Measurements from ENCODE around the gene PTPRD. TPM values are rescaled to one million over a fixed set of nuclear protein-coding genes. Genes with fewer than 3 reads are reported as not detected.

Gene PTPRD
- total RNA-seq, 1 donor from 2014 or later = 6.9 TPM

DNA sequence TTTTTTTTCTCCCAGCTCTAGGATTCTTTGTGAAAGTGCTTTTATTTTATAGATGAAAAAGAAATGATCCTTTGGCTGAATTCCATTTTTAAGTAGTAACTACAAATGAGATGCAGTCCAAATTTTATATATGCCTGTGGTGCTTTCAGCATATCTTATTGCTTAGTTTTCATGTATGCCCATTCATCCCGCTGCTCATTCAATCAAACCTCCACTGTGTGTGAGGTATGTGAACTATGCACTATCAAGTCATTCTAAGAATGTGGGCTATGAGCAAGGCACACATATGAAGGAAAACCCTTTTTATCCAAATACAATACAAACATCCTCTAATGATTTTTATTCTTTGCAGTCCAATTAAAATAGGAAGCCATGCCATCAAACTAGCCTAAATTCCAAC is 1744.2 kb downstream of the PTPRD start:
- Histone ChIP-seq H3K27ac (no peak overlapping the region), H3K27me3 (no peaks in the 10 kb centered on the region), H3K4me1 (peaks cover 0 to 15% of the 10 kb centered on the region in 2 donors), H3K4me3 (no peak overlapping the region), H3K36me3 (no peaks in the 10 kb centered on the region), H3K9me3 (no peaks in the 10 kb centered on the region)
- intact Hi-C loops (cut with DNase I) = no loop called here
- DNase-seq (ENCODE audit: low spot score in 2 of 2) = no peak
- TF ChIP-seq, protein P1, sequence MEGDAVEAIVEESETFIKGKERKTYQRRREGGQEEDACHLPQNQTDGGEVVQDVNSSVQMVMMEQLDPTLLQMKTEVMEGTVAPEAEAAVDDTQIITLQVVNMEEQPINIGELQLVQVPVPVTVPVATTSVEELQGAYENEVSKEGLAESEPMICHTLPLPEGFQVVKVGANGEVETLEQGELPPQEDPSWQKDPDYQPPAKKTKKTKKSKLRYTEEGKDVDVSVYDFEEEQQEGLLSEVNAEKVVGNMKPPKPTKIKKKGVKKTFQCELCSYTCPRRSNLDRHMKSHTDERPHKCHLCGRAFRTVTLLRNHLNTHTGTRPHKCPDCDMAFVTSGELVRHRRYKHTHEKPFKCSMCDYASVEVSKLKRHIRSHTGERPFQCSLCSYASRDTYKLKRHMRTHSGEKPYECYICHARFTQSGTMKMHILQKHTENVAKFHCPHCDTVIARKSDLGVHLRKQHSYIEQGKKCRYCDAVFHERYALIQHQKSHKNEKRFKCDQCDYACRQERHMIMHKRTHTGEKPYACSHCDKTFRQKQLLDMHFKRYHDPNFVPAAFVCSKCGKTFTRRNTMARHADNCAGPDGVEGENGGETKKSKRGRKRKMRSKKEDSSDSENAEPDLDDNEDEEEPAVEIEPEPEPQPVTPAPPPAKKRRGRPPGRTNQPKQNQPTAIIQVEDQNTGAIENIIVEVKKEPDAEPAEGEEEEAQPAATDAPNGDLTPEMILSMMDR (IDR thresholded peaks at IDR 0.05) = no peak

DNA sequence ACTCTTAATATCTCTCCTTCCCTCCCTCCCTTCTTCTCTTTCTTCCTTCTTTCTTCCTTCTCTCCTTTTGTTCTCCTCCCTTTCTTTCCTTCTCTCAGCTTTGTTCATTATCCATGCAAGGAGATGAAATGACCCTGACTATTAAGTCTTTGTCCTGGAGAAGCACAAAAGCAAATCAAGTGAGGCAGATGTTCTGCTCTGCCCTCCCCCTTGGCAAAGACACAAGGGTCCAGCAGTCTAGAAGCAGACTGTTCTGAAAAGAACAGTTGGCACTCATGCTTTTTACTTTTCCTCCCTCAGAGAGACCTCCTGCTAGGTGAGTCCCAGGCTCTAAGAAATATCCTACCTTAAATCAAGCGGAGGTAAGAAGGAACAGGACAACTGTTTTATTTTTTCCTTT is 1745.7 kb downstream of the PTPRD start:
- no peak for DNase-seq (ENCODE audit: low spot score in 2 of 2)
- peaks cover 0 to 14% of the 10 kb centered on the region in 2 donors for H3K4me1 ChIP-seq
- H3K9me3 ChIP-seq = no peaks in the 10 kb centered on the region
- intact Hi-C loops (cut with DNase I) = no loop called here
- no peak overlapping the region for H3K4me3 ChIP-seq
- no peaks in the 10 kb centered on the region for H3K36me3 ChIP-seq
- H3K27ac ChIP-seq = no peak overlapping the region
- TF ChIP-seq, protein P1 (IDR thresholded peaks at IDR 0.05) = no peak
- H3K27me3 ChIP-seq = no peaks in the 10 kb centered on the region

DNA sequence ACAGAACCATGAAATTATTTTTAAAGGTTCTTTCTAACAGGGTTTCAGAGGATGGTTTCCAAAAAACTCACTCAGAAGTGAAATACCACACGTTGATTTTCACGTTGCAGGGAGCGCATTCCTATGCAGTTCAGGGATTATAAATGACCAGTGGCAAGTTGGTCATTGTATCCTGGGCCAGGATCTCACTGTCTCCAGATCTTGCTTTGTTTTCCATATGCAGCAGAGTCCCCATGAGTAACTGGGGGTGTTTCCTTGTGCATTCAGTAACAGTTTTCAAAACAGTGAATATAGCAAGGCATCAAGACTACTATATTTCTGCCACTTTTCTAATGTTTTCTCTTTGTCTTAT is 1748.3 kb downstream of the PTPRD start:
- no peak for DNase-seq (ENCODE audit: low spot score in 2 of 2)
- peak overlapping the region in 1 of 2 donors; percentile 16 for H3K27ac ChIP-seq
- peaks cover 0 to 5% of the 10 kb centered on the region in 2 donors for H3K4me1 ChIP-seq
- TF ChIP-seq, protein P1 (IDR thresholded peaks at IDR 0.05) = no peak
- no peaks in the 10 kb centered on the region for H3K27me3 ChIP-seq
- no peak overlapping the region for H3K4me3 ChIP-seq
- intact Hi-C loops (cut with DNase I) = no loop called here
- H3K36me3 ChIP-seq = no peaks in the 10 kb centered on the region
- no peaks in the 10 kb centered on the region for H3K9me3 ChIP-seq

DNA sequence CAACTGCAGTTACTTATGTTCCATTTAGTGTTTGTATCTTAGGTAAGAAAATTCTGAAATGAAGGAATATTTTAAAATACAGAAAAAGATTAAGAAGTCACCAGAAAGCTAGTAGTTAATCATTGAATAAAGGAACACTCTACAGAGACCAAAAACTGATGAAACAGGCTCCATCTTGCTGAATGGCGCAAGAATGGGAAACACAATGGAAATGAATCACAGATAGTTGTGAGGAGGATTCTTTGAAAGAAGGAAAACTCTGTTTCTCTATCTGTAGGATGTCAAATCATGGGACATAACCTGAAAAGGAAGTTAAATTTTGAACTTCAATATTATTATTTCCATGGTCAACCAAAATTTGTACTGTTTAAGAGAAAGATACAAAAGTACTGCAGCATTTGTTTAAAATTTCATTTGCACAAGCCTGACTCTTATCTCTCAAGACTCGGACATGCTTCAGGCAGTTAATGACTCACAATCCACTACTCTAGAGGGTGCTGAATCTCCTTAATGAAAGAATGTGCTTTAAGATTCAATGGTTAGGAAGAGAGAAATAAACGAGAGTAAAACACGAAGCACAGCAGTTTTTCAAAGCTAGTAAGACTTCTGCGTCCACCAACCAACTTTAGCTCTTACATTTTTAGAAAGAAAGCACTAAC is 1748.8 kb downstream of the PTPRD start:
- Histone ChIP-seq H3K36me3 (no peaks in the 10 kb centered on the region), H3K27me3 (no peaks in the 10 kb centered on the region), H3K4me3 (no peak overlapping the region), H3K4me1 (peaks cover 0 to 5% of the 10 kb centered on the region in 2 donors), H3K9me3 (no peaks in the 10 kb centered on the region), H3K27ac (peak overlapping the region in 1 of 2 donors; percentile 16)
- DNase-seq (ENCODE audit: low spot score in 2 of 2) = no peak
- TF ChIP-seq, protein P1 (IDR thresholded peaks at IDR 0.05) = no peak
- intact Hi-C loops (cut with DNase I) = no loop called here

DNA sequence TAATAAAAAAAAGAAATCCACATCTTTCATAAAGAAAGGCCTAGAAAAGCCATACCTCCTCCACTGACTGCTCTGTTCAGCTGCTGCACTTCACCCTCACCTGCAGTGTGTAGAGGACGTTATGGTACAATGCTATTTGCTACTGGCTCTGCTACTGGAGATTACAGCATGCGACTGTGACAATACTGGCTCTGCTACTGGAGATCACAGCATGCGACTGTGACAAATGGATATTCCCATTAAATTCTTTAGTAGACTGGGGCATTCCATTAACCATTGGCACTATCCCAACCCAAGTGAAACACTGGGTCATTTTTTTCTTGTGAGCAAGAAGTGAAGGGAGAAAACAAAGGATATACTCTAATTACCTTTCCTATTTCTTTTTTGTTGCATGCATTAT is 1749.7 kb downstream of the PTPRD start:
- peaks cover 0 to 5% of the 10 kb centered on the region in 2 donors for H3K4me1 ChIP-seq
- intact Hi-C loops (cut with DNase I) = no loop called here
- TF ChIP-seq, protein P1 (IDR thresholded peaks at IDR 0.05) = no peak
- DNase-seq (ENCODE audit: low spot score in 2 of 2) = no peak
- no peak overlapping the region for H3K27ac ChIP-seq
- no peaks in the 10 kb centered on the region for H3K36me3 ChIP-seq
- no peaks in the 10 kb centered on the region for H3K27me3 ChIP-seq
- no peak overlapping the region for H3K4me3 ChIP-seq
- no peaks in the 10 kb centered on the region for H3K9me3 ChIP-seq

DNA sequence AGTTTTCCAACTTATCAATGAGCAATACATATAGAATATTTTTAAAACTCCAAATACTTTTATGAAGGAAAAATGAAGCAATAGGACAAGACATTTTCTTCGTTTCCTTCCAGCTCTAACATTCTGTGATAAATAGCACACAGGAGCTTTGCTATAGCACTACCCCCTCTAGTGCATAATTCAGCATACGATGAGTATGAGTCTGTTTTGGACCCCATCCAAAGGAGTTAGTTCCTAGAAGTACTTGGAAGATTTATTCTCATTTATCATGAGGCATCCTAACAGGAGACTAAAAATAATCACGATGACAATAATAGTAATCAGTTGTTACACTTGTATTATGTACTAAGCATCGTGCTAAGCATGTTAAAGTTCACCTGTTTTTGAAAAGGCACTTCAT is 1751.9 kb downstream of the PTPRD start:
- H3K27ac ChIP-seq = no peak overlapping the region
- TF ChIP-seq, protein P1 (IDR thresholded peaks at IDR 0.05) = peak in 1 of 3 experiments; percentile 12
- intact Hi-C loops (cut with DNase I) = no loop called here

More for the DNA sequence above, 1751.9 kb downstream of the PTPRD start:
- no peaks in the 10 kb centered on the region for H3K27me3 ChIP-seq
- H3K9me3 ChIP-seq = no peaks in the 10 kb centered on the region
- H3K4me3 ChIP-seq = no peak overlapping the region
- no peak for DNase-seq (ENCODE audit: low spot score in 2 of 2)
- peaks cover 0 to 5% of the 10 kb centered on the region in 2 donors for H3K4me1 ChIP-seq
- H3K36me3 ChIP-seq = no peaks in the 10 kb centered on the region
